ELR (cell line): ENCODE measurements around the gene NGFR.

Experiments used
- DNase-seq: peaks from one replicate; pipeline ENCODE4 v3.0.0-alpha.2; 2015; ENCODE audit warnings: low read depth

Gene NGFR

GRCh38 chr17:49515196-49515770, 20.2 kb downstream of the NGFR start:
- peak; percentile 83 for DNase-seq

GRCh38 chr17:49516180-49516579, 21.1 kb downstream of the NGFR start:
- no peak for DNase-seq

- no peak for DNase-seq
Observed at GRCh38 chr17:49518346-49519078, 23.4 kb downstream of the NGFR start.

GRCh38 chr17:49519781-49520180, 24.7 kb downstream of the NGFR start:
- no peak for DNase-seq

- DNase-seq, result no peak
Observed at GRCh38 chr17:49520386-49521087, 25.4 kb downstream of the NGFR start.

GRCh38 chr17:49521088-49521450, 26.0 kb downstream of the NGFR start:
- no peak for DNase-seq

GRCh38 chr17:49521471-49522356, 26.6 kb downstream of the NGFR start:
- DNase-seq, result no peak

GRCh38 chr17:49522357-49522890, 27.3 kb downstream of the NGFR start:
- DNase-seq, result no peak

- no peak for DNase-seq
Observed at GRCh38 chr17:49523196-49523595, 28.1 kb downstream of the NGFR start.

GRCh38 chr17:49523706-49524472, 28.8 kb downstream of the NGFR start:
- DNase-seq, result peak; percentile 49

GRCh38 chr17:49524473-49525359, 29.6 kb downstream of the NGFR start:
- no peak for DNase-seq

GRCh38 chr17:49525831-49526741, 31.0 kb downstream of the NGFR start:
- DNase-seq, result no peak

GRCh38 chr17:49527927-49528651, 33.0 kb downstream of the NGFR start:
- no peak for DNase-seq

- DNase-seq, result no peak
Observed at GRCh38 chr17:49528966-49529365, 33.9 kb downstream of the NGFR start.

GRCh38 chr17:49530118-49530517, 35.0 kb downstream of the NGFR start:
- no peak for DNase-seq

GRCh38 chr17:49543860-49544259, 48.8 kb downstream of the NGFR start:
- no peak for DNase-seq

GRCh38 chr17:49545007-49545660, 50.0 kb downstream of the NGFR start:
- DNase-seq, result no peak
